GM23338 (cell line): Measurements from ENCODE around the gene BCL2L13. TPM values are rescaled to one million over a fixed set of nuclear protein-coding genes. Genes with fewer than 3 reads are reported as not detected.

Experiments used
- ATAC-seq: fragments of 200-7000 bp; cut with Tn5 transposase; 3 replicates; pipeline ENCODE4 v1.9.1; 2020
- DNase-seq: peaks from one replicate; pipeline ENCODE4 v3.0.0-alpha.2; 2015; ENCODE audit warnings: low spot score
- H2AFZ ChIP-seq: fragments of 200-600 bp; sonication (generic); 2 replicates; pipeline ENCODE4 v1.8.0; 2016; ENCODE audit warnings: antibody characterized with exemption, mild to moderate bottlenecking, moderate library complexity
- H3F3A ChIP-seq: fragments of 200-600 bp; sonication (generic); replicated peaks from 2 replicates; pipeline ENCODE4 v1.8.0; 2017; ENCODE audit warnings: antibody characterized with exemption, mixed run types, low read depth
- H3K27ac ChIP-seq: fragments of 200-600 bp; sonication (generic); 2 replicates; pipeline ENCODE4 v1.6.1; 2016; ENCODE audit warnings: low read depth
- H3K27me3 ChIP-seq: fragments of 200-600 bp; sonication (generic); 2 replicates; pipeline ENCODE4 v1.8.0; 2016; ENCODE audit warnings: mild to moderate bottlenecking, mixed run types, moderate library complexity; ENCODE audit not compliant: insufficient read depth
- H3K36me3 ChIP-seq: fragments of 200-600 bp; sonication (generic); 2 replicates; pipeline ENCODE4 v1.8.0; 2016; ENCODE audit warnings: mild to moderate bottlenecking; ENCODE audit not compliant: insufficient read depth
- H3K4me1 ChIP-seq: fragments of 200-600 bp; sonication (generic); 2 replicates; pipeline ENCODE4 v1.8.0; 2016; ENCODE audit warnings: mild to moderate bottlenecking, moderate library complexity; ENCODE audit not compliant: insufficient read depth
- H3K4me2 ChIP-seq: fragments of 200-600 bp; sonication (generic); 2 replicates; pipeline ENCODE4 v1.7.1; 2017; ENCODE audit warnings: mixed run types
- H3K4me3 ChIP-seq: fragments of 200-600 bp; sonication (generic); 2 replicates; pipeline ENCODE4 v1.6.1; 2016; ENCODE audit warnings: mixed run types
- H3K79me2 ChIP-seq: fragments of 200-600 bp; sonication (generic); replicated peaks from 2 replicates; pipeline ENCODE4 v1.8.0; 2017; ENCODE audit warnings: mild to moderate bottlenecking; ENCODE audit not compliant: insufficient read depth
- H3K9me2 ChIP-seq: fragments of 200-600 bp; sonication (generic); 2 replicates; pipeline ENCODE4 v1.8.0; 2017; ENCODE audit not compliant: insufficient read depth
- H4K20me1 ChIP-seq: fragments of 200-600 bp; sonication (generic); replicated peaks from 2 replicates; pipeline ENCODE4 v1.8.0; 2017; ENCODE audit warnings: mild to moderate bottlenecking; ENCODE audit not compliant: insufficient read depth
- H3K27ac Mint-ChIP-seq: 2 replicates; pipeline ENCODE4 v1.8.0; 2020; ENCODE audit warnings: inconsistent platforms, mild to moderate bottlenecking, moderate library complexity, mixed read lengths
- H3K27me3 Mint-ChIP-seq: 3 replicates; pipeline ENCODE4 v1.8.0; 2022; ENCODE audit warnings: low read depth, mild to moderate bottlenecking, moderate library complexity, mixed read lengths, inconsistent platforms; ENCODE audit not compliant: insufficient read depth, poor library complexity
- H3K36me3 Mint-ChIP-seq: 3 replicates; pipeline ENCODE4 v1.8.0; 2021; ENCODE audit warnings: low read depth, mild to moderate bottlenecking, inconsistent platforms, moderate library complexity, mixed read lengths
- H3K4me1 Mint-ChIP-seq: 3 replicates; pipeline ENCODE4 v1.8.0; 2020; ENCODE audit warnings: mild to moderate bottlenecking, inconsistent platforms, mixed read lengths
- H3K4me3 Mint-ChIP-seq: 3 replicates; pipeline ENCODE4 v1.8.0; 2021; ENCODE audit warnings: moderate library complexity, mild to moderate bottlenecking, inconsistent platforms, mixed read lengths
- H3K9me3 Mint-ChIP-seq: 3 replicates; pipeline ENCODE4 v1.8.0; 2020; ENCODE audit warnings: moderate library complexity, mild to moderate bottlenecking, inconsistent platforms, mixed read lengths
- CREB1 ChIP-seq: fragments of 250-450 bp; sonication (Bioruptor Pico); IDR thresholded peaks from 2 replicates; pipeline ENCODE4 v1.5.0; 2020; ENCODE audit warnings: low read depth, mild to moderate bottlenecking, moderate library complexity
- ETS1 ChIP-seq: IDR thresholded peaks from 2 replicates; pipeline ENCODE4 v1.6.1; 2016; ENCODE audit warnings: antibody characterized with exemption
- EZH2 ChIP-seq: fragments of 200-600 bp; sonication (generic); IDR thresholded peaks from one replicate; pipeline ENCODE4 v1.8.0; 2017; ENCODE audit warnings: antibody characterized with exemption, mild to moderate bottlenecking, low read depth; ENCODE audit not compliant: unreplicated experiment
- EZH2phosphoT487 ChIP-seq: fragments of 200-600 bp; sonication (generic); IDR thresholded peaks from one replicate; pipeline ENCODE4 v1.8.1; 2018; ENCODE audit warnings: antibody characterized with exemption; ENCODE audit not compliant: unreplicated experiment
- JUNB ChIP-seq: IDR thresholded peaks from one replicate; pipeline ENCODE4 v1.6.1; 2016; ENCODE audit warnings: antibody characterized with exemption; ENCODE audit not compliant: unreplicated experiment
- NANOG ChIP-seq: IDR thresholded peaks from 2 replicates; pipeline ENCODE4 v1.6.1; 2016; ENCODE audit warnings: antibody characterized with exemption, borderline replicate concordance
- POLR2AphosphoS5 ChIP-seq: IDR thresholded peaks from 2 replicates; pipeline ENCODE4 v1.6.1; 2016; ENCODE audit warnings: antibody characterized with exemption, low read depth
- REST ChIP-seq: IDR thresholded peaks from one replicate; pipeline ENCODE4 v1.6.1; 2018; ENCODE audit warnings: antibody characterized with exemption; ENCODE audit not compliant: unreplicated experiment
- STAT1 ChIP-seq: IDR thresholded peaks from one replicate; pipeline ENCODE4 v1.6.1; 2016; ENCODE audit warnings: antibody characterized with exemption; ENCODE audit not compliant: unreplicated experiment
- ZNF114 ChIP-seq: fragments of 250-450 bp; sonication (Bioruptor Pico); IDR thresholded peaks from 2 replicates; pipeline ENCODE4 v1.5.0; 2020; ENCODE audit warnings: mild to moderate bottlenecking, moderate library complexity
- ZNF331 ChIP-seq: fragments of 250-450 bp; sonication (Bioruptor Pico); IDR thresholded peaks from 2 replicates; pipeline ENCODE4 v1.5.0; 2020; ENCODE audit warnings: low read depth, mild to moderate bottlenecking, moderate library complexity
- ZNF462 ChIP-seq: fragments of 250-450 bp; sonication (Bioruptor Pico); IDR thresholded peaks from 2 replicates; pipeline ENCODE4 v1.5.0; 2020; ENCODE audit warnings: mild to moderate bottlenecking, moderate library complexity
- polyA plus RNA-seq: library from polyadenylated mRNA; unstranded; fragments of >200 nt; fragmentation: Nextera tagmentation; extraction: Ambion mirVana; gene quantifications from 2 replicates; pipeline ENCODE4 v1.2.1, GENCODE V29; 2016
- total RNA-seq: library from RNA; depleted of rRNA; stranded (reverse); fragments of >200 nt; shearing (Covaris generic); gene quantifications from 2 replicates; pipeline ENCODE4 v1.2.3, GENCODE V29; 2014
- TF ChIP-seq, protein P1 (sequence below), 2 experiments: fragments of 200-600 bp in 1 of 2; sonication (generic) in 1 of 2; conservative IDR thresholded peaks; 2 replicates each; pipeline versions ENCODE4 v1.5.1 to v1.6.1; 2016 to 2017; ENCODE audit warnings: antibody characterized with exemption in 2 of 2, low read depth in 2 of 2, mild to moderate bottlenecking in 2 of 2, moderate library complexity in 1 of 2

Gene BCL2L13
- total and polyA plus RNA-seq, 2 experiments from 2014 or later = 22.4 to 32.3 TPM

GRCh38 chr22:17733466-17733865 lies 94.9 kb downstream of the BCL2L13 start:
- no peaks in the 10 kb centered on the region for H3K9me3 Mint-ChIP-seq
- Histone ChIP-seq H3F3A (0 out of 2 replicates have a peak, but pooled peaks cover 10% of the 10 kb centered on the region), H3K36me3 (peaks cover 10% of the 10 kb centered on the region; the same call in 1 of the 2 replicates), H3K27me3 (no peaks in the 10 kb centered on the region), H3K4me2 (no peak overlapping the region), H3K27ac (peak overlapping the region; percentile 58; the same call in 1 of the 2 replicates), H3K9me2 (no peaks in the 10 kb centered on the region), H3K79me2 (no peaks in the 10 kb centered on the region), H2AFZ (no peak overlapping the region), H3K4me1 (no peaks in the 10 kb centered on the region), H4K20me1 (no peaks in the 10 kb centered on the region; the same call in 1 of the 2 replicates), H3K4me3 (no peak overlapping the region)
- H3K27me3 Mint-ChIP-seq = peaks cover 5% of the 10 kb centered on the region
- DNase-seq = no peak
- no peak overlapping the region for H3K4me3 Mint-ChIP-seq
- H3K27ac Mint-ChIP-seq = no peak overlapping the region
- H3K36me3 Mint-ChIP-seq = peaks cover 11% of the 10 kb centered on the region; the same call in 2 of the 3 replicates
- no peak for ATAC-seq
- no peaks in the 10 kb centered on the region for H3K4me1 Mint-ChIP-seq
- no peak for TF ChIP-seq POLR2AphosphoS5
- no peak for TF ChIP-seq ZNF114
- no peak for TF ChIP-seq ZNF462 (CRISPR knock-in tag)
- TF ChIP-seq JUNB = no peak
- TF ChIP-seq NANOG = no peak
- no peak for TF ChIP-seq REST
- TF ChIP-seq ZNF331 (CRISPR knock-in tag) = no peak
- TF ChIP-seq EZH2phosphoT487 = no peak
- TF ChIP-seq, protein P1, sequence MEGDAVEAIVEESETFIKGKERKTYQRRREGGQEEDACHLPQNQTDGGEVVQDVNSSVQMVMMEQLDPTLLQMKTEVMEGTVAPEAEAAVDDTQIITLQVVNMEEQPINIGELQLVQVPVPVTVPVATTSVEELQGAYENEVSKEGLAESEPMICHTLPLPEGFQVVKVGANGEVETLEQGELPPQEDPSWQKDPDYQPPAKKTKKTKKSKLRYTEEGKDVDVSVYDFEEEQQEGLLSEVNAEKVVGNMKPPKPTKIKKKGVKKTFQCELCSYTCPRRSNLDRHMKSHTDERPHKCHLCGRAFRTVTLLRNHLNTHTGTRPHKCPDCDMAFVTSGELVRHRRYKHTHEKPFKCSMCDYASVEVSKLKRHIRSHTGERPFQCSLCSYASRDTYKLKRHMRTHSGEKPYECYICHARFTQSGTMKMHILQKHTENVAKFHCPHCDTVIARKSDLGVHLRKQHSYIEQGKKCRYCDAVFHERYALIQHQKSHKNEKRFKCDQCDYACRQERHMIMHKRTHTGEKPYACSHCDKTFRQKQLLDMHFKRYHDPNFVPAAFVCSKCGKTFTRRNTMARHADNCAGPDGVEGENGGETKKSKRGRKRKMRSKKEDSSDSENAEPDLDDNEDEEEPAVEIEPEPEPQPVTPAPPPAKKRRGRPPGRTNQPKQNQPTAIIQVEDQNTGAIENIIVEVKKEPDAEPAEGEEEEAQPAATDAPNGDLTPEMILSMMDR (conservative IDR thresholded peaks at IDR 0.05; ENCODE audit: low read depth in 2 of 2) = no peak
- TF ChIP-seq EZH2 = no peak
- TF ChIP-seq CREB1 (CRISPR knock-in tag) = no peak
- TF ChIP-seq STAT1 = no peak
- TF ChIP-seq ETS1 = no peak
